Measurements from ENCODE around the gene VAV2.

GRCh38 chr9:133987946-133988665 lies 4.0 kb downstream of the VAV2 start:
- TF ChIP-seq CTCF (IDR thresholded peaks at IDR 0.05): no peak
- TF ChIP-seq POLR2A (IDR thresholded peaks at IDR 0.05): no peak

All from heart left ventricle (tissue), 13 donors.